Erythroblast (primary cell): ENCODE results near the gene CEBPG.

ENCODE experiments used
- GATA1 ChIP-seq: IDR thresholded peaks from 2 replicates; pipeline ENCODE4 v1.6.1; 2011; ENCODE audit warnings: low read depth, mild to moderate bottlenecking, control low read depth, low read length, moderate library complexity
- POLR2A ChIP-seq: IDR thresholded peaks from 2 replicates; pipeline ENCODE4 v1.6.1; 2011; ENCODE audit warnings: mild to moderate bottlenecking, low read length

DNA sequence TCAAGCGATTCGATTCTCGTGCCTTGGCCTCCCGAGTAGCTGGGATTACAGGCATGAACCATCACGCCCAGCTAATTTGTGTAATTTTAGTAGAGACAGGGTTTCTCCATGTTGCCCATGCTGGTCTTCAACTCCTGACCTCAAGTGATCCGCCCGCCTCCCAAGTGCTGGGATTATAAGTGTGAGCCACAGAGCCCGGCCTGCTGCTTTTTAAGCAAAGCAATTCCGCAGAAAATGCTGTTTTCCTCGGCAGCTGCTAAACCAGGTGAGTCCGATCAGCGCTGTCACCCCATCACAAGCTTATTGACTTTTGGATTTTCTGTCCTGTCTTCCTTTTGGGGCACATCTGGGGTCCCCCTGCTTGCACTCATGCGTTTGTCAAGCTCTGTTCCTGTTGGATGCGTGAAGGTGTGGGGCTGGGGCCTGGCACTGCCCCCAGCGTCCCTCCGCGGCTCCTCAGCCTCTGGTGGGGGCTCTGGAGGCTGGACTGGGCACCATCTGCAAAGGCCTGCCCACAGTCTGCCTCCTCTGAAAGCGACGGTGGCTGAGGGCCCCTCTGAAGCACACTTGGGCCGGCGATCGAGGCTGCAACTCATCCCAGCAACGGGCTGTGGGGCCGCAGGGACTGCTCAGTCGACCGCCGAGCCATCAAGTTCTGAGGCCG lies 25.7 kb downstream of the CEBPG start:
- no peak for TF ChIP-seq POLR2A
- TF ChIP-seq GATA1: no peak
